ENCODE measurements around the gene NUBP2. TPM values are rescaled to one million over a fixed set of nuclear protein-coding genes. Genes with fewer than 3 reads are reported as not detected.

Gene NUBP2
- total RNA-seq, 1 donor from 2014 or later, result 49.8 TPM

GRCh38 chr16:1765826-1766225, 16.9 kb upstream of the NUBP2 start:
- Mint-ChIP-seq H3K27me3 (ENCODE audit: unreplicated experiment) (peaks cover 16% of the 10 kb centered on the region), H3K4me3 (ENCODE audit: unreplicated experiment) (peak overlapping the region; percentile 56), H3K4me1 (ENCODE audit: unreplicated experiment) (no peaks in the 10 kb centered on the region), H3K36me3 (ENCODE audit: low read depth, unreplicated experiment) (peaks cover 18% of the 10 kb centered on the region), H3K27ac (ENCODE audit: unreplicated experiment) (no peak overlapping the region), H3K9me3 (ENCODE audit: unreplicated experiment) (no peaks in the 10 kb centered on the region)
- TF ChIP-seq CTCF (IDR thresholded peaks at IDR 0.05; ENCODE audit: unreplicated experiment), result no peak
- DNase-seq (ENCODE audit: low spot score), result no peak

GRCh38 chr16:1766231-1766630, 16.5 kb upstream of the NUBP2 start:
- Mint-ChIP-seq H3K9me3 (ENCODE audit: unreplicated experiment) (no peaks in the 10 kb centered on the region), H3K27me3 (ENCODE audit: unreplicated experiment) (peaks cover 15% of the 10 kb centered on the region), H3K27ac (ENCODE audit: unreplicated experiment) (no peak overlapping the region), H3K4me3 (ENCODE audit: unreplicated experiment) (peak overlapping the region; percentile 56), H3K36me3 (ENCODE audit: low read depth, unreplicated experiment) (peaks cover 16% of the 10 kb centered on the region), H3K4me1 (ENCODE audit: unreplicated experiment) (no peaks in the 10 kb centered on the region)
- TF ChIP-seq CTCF (IDR thresholded peaks at IDR 0.05; ENCODE audit: unreplicated experiment), result no peak
- DNase-seq (ENCODE audit: low spot score), result no peak

GRCh38 chr16:1766701-1767100, 16.1 kb upstream of the NUBP2 start:
- Mint-ChIP-seq H3K9me3 (ENCODE audit: unreplicated experiment) (no peaks in the 10 kb centered on the region), H3K27me3 (ENCODE audit: unreplicated experiment) (peaks cover 10% of the 10 kb centered on the region), H3K27ac (ENCODE audit: unreplicated experiment) (no peak overlapping the region), H3K4me3 (ENCODE audit: unreplicated experiment) (no peak overlapping the region), H3K36me3 (ENCODE audit: low read depth, unreplicated experiment) (peaks cover 11% of the 10 kb centered on the region), H3K4me1 (ENCODE audit: unreplicated experiment) (no peaks in the 10 kb centered on the region)
- TF ChIP-seq CTCF (IDR thresholded peaks at IDR 0.05; ENCODE audit: unreplicated experiment), result no peak
- DNase-seq (ENCODE audit: low spot score), result no peak

- Mint-ChIP-seq H3K27ac (ENCODE audit: unreplicated experiment) (no peak overlapping the region), H3K4me1 (ENCODE audit: unreplicated experiment) (peaks cover 6% of the 10 kb centered on the region), H3K36me3 (ENCODE audit: low read depth, unreplicated experiment) (peaks cover 7% of the 10 kb centered on the region), H3K9me3 (ENCODE audit: unreplicated experiment) (no peaks in the 10 kb centered on the region), H3K27me3 (ENCODE audit: unreplicated experiment) (peaks cover 14% of the 10 kb centered on the region), H3K4me3 (ENCODE audit: unreplicated experiment) (no peak overlapping the region)
- DNase-seq (ENCODE audit: low spot score), result no peak
- no peak for TF ChIP-seq CTCF (IDR thresholded peaks at IDR 0.05; ENCODE audit: unreplicated experiment)
Observed at GRCh38 chr16:1767116-1767994, 15.4 kb upstream of the NUBP2 start.

- peaks cover 7% of the 10 kb centered on the region for H3K36me3 Mint-ChIP-seq (ENCODE audit: low read depth, unreplicated experiment)
- no peak for DNase-seq (ENCODE audit: low spot score)
- H3K4me1 Mint-ChIP-seq (ENCODE audit: unreplicated experiment), result peaks cover 7% of the 10 kb centered on the region
- H3K27ac Mint-ChIP-seq (ENCODE audit: unreplicated experiment), result no peak overlapping the region
- H3K4me3 Mint-ChIP-seq (ENCODE audit: unreplicated experiment), result no peak overlapping the region
- TF ChIP-seq CTCF (IDR thresholded peaks at IDR 0.05; ENCODE audit: unreplicated experiment), result no peak
- peaks cover 15% of the 10 kb centered on the region for H3K27me3 Mint-ChIP-seq (ENCODE audit: unreplicated experiment)
- H3K9me3 Mint-ChIP-seq (ENCODE audit: unreplicated experiment), result no peaks in the 10 kb centered on the region
Observed at GRCh38 chr16:1768061-1768766, 14.5 kb upstream of the NUBP2 start.

Measured in endothelial cell (in vitro differentiated cells).